Aorta (tissue), 5 donors: ENCODE data around the gene PYCR2. TPM values are rescaled to one million over a fixed set of nuclear protein-coding genes. Genes with fewer than 3 reads are reported as not detected.
A peak's percentile ranks its signal among the peaks of the same experiment; 100 is the strongest.

Experiments
- ATAC-seq: fragments of 200-7000 bp; cut with Tn5 transposase; one replicate; pipeline ENCODE4 v1.9.1; 2022; ENCODE audit warnings: moderate library complexity; ENCODE audit not compliant: low FRiP score
- DNase-seq, 2 donors: peaks; one replicate each; pipeline ENCODE4 v3.0.0-alpha.2; 2020
- H3K27ac ChIP-seq, 2 donors: one replicate each; pipeline ENCODE4 v1.5.1; 2013; ENCODE audit warnings: low read length in 2 of 2, mild to moderate bottlenecking in 2 of 2, moderate library complexity in 2 of 2, control low read depth in 1 of 2, inconsistent platforms in 1 of 2, low read depth in 1 of 2
- H3K27me3 ChIP-seq, 2 donors: one replicate each; pipeline ENCODE4 v1.6.1; 2013; ENCODE audit warnings: control low read depth in 1 of 2, low read length in 1 of 2, mild to moderate bottlenecking in 1 of 2, moderate library complexity in 1 of 2; ENCODE audit not compliant: insufficient read depth in 2 of 2, control insufficient read depth in 1 of 2
- H3K36me3 ChIP-seq, 2 donors: one replicate each; pipeline ENCODE4 v1.6.1; 2013; ENCODE audit warnings: control low read depth in 1 of 2, low read length in 1 of 2, mild to moderate bottlenecking in 1 of 2; ENCODE audit not compliant: insufficient read depth in 2 of 2, control insufficient read depth in 1 of 2
- H3K4me1 ChIP-seq, 2 donors: one replicate each; pipeline ENCODE4 v1.6.1; 2013; ENCODE audit warnings: low read length in 2 of 2, control low read depth in 1 of 2, mild to moderate bottlenecking in 1 of 2, moderate library complexity in 1 of 2; ENCODE audit not compliant: insufficient read depth in 2 of 2, control insufficient read depth in 1 of 2
- H3K4me3 ChIP-seq, 2 donors: one replicate each; pipeline ENCODE4 v1.5.1; 2013; ENCODE audit warnings: low read length in 2 of 2, control low read depth in 1 of 2, mild to moderate bottlenecking in 1 of 2
- H3K9me3 ChIP-seq: one replicate; pipeline ENCODE4 v1.6.1; 2013; ENCODE audit warnings: mild to moderate bottlenecking, low read length; ENCODE audit not compliant: control insufficient read depth
- WGBS, 2 donors: extraction: QIAGEN DNeasy Blood & Tissue Kit; methylation state at CpG; one replicate each; pipeline ENCODE4 v1.1.7; 2013; 5-methylcytosine and 5-hydroxymethylcytosine counted together
- intact Hi-C, 2 donors: fragments of 100-400 bp; cut with DNase I; formaldehyde crosslinking; loops; one replicate each; pipeline versions ENCODE4 v1.14.2 to v1.15.0; 2022
- polyA plus RNA-seq, 2 donors: library from polyadenylated mRNA; stranded (reverse); fragments of 200-250 nt; gene quantifications; one replicate each; pipeline ENCODE4 v1.2.3, GENCODE V29; 2013
- total RNA-seq, 2 donors: library from RNA; stranded (reverse); fragmentation: NEBNext Ultra II Directional; extraction: Animal tissue kit (Norgen Biotek cat#: 25700); gene quantifications; one replicate each; pipeline ENCODE4 v1.2.1, GENCODE V29; 2021
- donor health status: healthy with polysubstance abuse.
- donor health status: Bipolar disorder and iron deficiency.
- donor health status: DM: no; HTN: no; CAD: no.
- donor health status: DM: no; HTN: no; CAD: no.
- donor health status: DM: yes; HTN: yes; CAD: no.

The PYCR2 gene
- total and polyA plus RNA-seq, 4 donors, result 27.0 to 63.6 (median 45.8) TPM

- DNase-seq (peak in 1 of 2 donors; percentile 0), ATAC-seq (no peak)
- intact Hi-C loops, result no loop called here
- Histone ChIP-seq H3K4me3 (no peak overlapping the region), H3K9me3 (no peaks in the 10 kb centered on the region), H3K4me1 (no peaks in the 10 kb centered on the region), H3K27ac (no peak overlapping the region), H3K36me3 (no peaks in the 10 kb centered on the region), H3K27me3 (no peaks in the 10 kb centered on the region)
- 89 to 91% methylated on average over 4 of the region's 4 CpGs for WGBS, 2 donors
Measured at GRCh38 chr1:225918280-225918679, 5.8 kb downstream of the PYCR2 start.

DNA sequence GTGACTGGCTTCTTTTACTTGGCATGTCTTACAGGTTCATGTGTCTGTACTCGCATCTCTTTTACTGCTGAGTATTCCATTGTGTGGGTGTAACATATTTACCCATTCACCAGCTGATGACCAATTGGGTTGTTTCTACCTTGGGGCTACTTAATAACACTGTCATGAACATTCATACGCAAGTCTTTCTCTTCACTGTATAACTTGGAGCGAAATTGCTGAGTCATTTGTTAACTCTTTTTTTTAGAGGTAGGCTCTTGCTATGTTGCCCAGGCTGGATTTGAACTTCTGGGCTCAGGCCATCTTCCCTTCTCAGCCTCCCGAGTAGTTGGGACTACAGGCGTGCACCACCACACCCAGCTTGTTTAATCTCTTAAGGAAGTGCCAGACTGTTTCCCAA, 6.5 kb downstream of the PYCR2 start:
- Histone ChIP-seq H3K36me3 (no peaks in the 10 kb centered on the region), H3K27me3 (no peaks in the 10 kb centered on the region), H3K4me1 (no peaks in the 10 kb centered on the region), H3K4me3 (no peak overlapping the region), H3K9me3 (no peaks in the 10 kb centered on the region), H3K27ac (no peak overlapping the region)
- 90% methylated on average over 5 of the region's 5 CpGs for WGBS, 2 donors
- no peak for ATAC-seq
- intact Hi-C loops, result no loop called here
- peak; percentile 2 to 12 for DNase-seq

GRCh38 chr1:225917101-225917500, 6.9 kb downstream of the PYCR2 start:
- Histone ChIP-seq H3K4me3 (no peak overlapping the region), H3K9me3 (no peaks in the 10 kb centered on the region), H3K27me3 (no peaks in the 10 kb centered on the region), H3K36me3 (no peaks in the 10 kb centered on the region), H3K4me1 (no peaks in the 10 kb centered on the region), H3K27ac (no peak overlapping the region)
- intact Hi-C loops, result no loop called here
- DNase-seq (no peak), ATAC-seq (no peak)
- 90 to 93% methylated on average over 3 of the region's 3 CpGs for WGBS, 2 donors

- H3K4me1 ChIP-seq, result no peaks in the 10 kb centered on the region
- intact Hi-C loops, result no loop called here
- no peaks in the 10 kb centered on the region for H3K9me3 ChIP-seq
- H3K27me3 ChIP-seq, result no peaks in the 10 kb centered on the region
- WGBS, 2 donors, result 87% methylated on average over 7 of the region's 7 CpGs
- DNase-seq, result peak; percentile 26 to 70
- H3K36me3 ChIP-seq, result no peaks in the 10 kb centered on the region
- H3K4me3 ChIP-seq, result no peak overlapping the region
- no peak for ATAC-seq
- H3K27ac ChIP-seq, result no peak overlapping the region
Measured at GRCh38 chr1:225915538-225915991, 8.5 kb downstream of the PYCR2 start.

- H3K27ac ChIP-seq, result no peak overlapping the region
- no peaks in the 10 kb centered on the region for H3K27me3 ChIP-seq
- no peaks in the 10 kb centered on the region for H3K36me3 ChIP-seq
- ATAC-seq (no peak), DNase-seq (peak in 1 of 2 donors; percentile 15)
- intact Hi-C loops, result loop anchor here (5.0 kb wide), 3 partner anchors 62 to 138 kb away; partner anchors contain the start of gene SRP9 (in 1 of the 2)
- 88% methylated on average over 6 of the region's 6 CpGs for WGBS, 2 donors
- no peak overlapping the region for H3K4me3 ChIP-seq
- no peaks in the 10 kb centered on the region for H3K4me1 ChIP-seq
- no peaks in the 10 kb centered on the region for H3K9me3 ChIP-seq
Measured at GRCh38 chr1:225914947-225915346, 9.1 kb downstream of the PYCR2 start.

DNA sequence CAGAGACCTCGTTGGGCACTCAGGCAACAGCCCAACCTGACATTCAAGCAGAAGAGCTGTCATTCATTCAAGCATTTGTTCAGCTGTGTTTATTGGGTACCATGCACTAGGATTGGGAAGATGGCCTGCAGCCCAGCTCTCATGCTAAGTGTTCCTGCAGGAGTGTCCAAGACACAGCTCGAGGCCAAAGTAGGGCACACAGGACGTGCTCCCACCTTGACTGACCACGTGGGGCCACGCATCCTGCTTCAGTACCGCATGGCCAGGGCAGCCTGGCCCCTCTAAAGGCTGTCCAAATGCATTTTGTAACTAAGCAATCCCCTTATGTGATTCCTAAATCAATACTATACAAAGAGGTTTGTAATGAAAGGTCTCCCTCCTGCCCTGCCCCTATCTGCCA, 9.7 kb downstream of the PYCR2 start:
- Histone ChIP-seq H3K4me1 (no peaks in the 10 kb centered on the region), H3K27ac (no peak overlapping the region), H3K27me3 (no peaks in the 10 kb centered on the region), H3K36me3 (no peaks in the 10 kb centered on the region), H3K9me3 (no peaks in the 10 kb centered on the region), H3K4me3 (no peak overlapping the region)
- ATAC-seq (no peak), DNase-seq (peak; percentile 10 to 53)
- WGBS, 2 donors, result 82 to 88% methylated on average over 6 of the region's 6 CpGs
- intact Hi-C loops, result loop anchor here (5.0 kb wide), 3 partner anchors 63 to 137 kb away; partner anchors contain the start of gene SRP9 (in 1 of the 2)

DNA sequence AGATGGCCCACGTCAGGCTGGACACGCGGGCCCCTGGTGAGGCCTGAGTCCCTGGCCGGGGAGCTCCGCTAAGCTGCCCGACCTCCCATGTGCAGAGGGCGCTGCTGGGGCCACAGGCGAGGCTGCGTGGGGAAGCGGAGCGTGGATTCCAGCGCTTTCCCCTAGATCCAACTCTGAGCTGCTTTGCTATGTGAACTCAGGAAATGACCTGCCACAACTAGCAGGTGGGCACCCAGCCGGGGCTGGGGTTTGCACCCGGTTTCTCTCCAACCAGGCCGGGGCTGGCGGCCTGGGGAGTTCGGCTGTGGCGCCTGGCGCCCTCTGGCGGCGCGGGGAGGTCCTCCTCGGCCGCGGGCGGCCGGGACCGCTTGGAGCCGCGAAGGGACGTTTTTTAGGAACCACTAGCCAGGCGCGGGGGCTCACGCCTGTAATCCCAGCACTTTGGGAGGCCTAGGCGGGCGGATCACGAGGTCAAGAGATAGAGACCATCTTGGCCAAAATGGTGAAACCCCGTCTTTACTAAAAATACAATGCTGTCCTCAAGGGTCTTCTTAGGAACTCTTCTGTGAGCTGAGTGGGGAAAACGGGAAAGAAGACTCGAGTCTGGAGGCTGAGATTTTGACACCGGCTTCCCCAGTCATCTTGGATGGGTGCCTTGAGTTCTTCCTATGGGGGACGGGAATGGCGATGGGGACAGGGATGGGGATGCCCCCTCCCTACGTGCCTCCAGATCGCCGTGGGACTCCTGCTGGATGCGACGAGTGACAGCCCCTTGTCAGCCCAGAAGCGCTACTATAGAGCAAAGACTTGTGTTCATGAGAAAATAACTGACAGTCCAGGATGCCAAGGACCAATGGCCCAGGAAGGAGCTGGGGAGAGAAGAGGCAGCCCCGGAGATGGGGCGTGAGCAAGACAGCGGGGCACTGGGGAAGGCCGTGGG, 12.6 kb downstream of the PYCR2 start:
- DNase-seq, result peak; percentile 72 to 92

GRCh38 chr1:225909477-225909876, 14.6 kb downstream of the PYCR2 start:
- Histone ChIP-seq H3K36me3 (no peaks in the 10 kb centered on the region), H3K4me1 (no peaks in the 10 kb centered on the region), H3K27me3 (no peaks in the 10 kb centered on the region), H3K9me3 (no peaks in the 10 kb centered on the region), H3K27ac (no peak overlapping the region), H3K4me3 (no peak overlapping the region)
- intact Hi-C loops, result no loop called here
- ATAC-seq (no peak), DNase-seq (peak; percentile 2 to 12)
- WGBS, 2 donors, result 92 to 99% methylated on average over 1 of the region's 1 CpG

More for the DNA sequence above, 12.6 kb downstream of the PYCR2 start:
- Histone ChIP-seq H3K9me3 (no peaks in the 10 kb centered on the region), H3K36me3 (no peaks in the 10 kb centered on the region), H3K27ac (no peak overlapping the region), H3K27me3 (no peaks in the 10 kb centered on the region), H3K4me1 (no peaks in the 10 kb centered on the region), H3K4me3 (no peak overlapping the region)
- 33 to 34% methylated on average over 53 of the region's 53 CpGs for WGBS, 2 donors
- ATAC-seq, result peak; percentile 90
- intact Hi-C loops, result loop anchor here (2.0 to 5.0 kb wide), 4 partner anchors 66 to 437 kb away; partner anchors contain the start of gene SRP9 (in 1 of the 2)

GRCh38 chr1:225908773-225909172, 15.3 kb downstream of the PYCR2 start:
- H3K27ac ChIP-seq, result no peak overlapping the region
- H3K36me3 ChIP-seq, result no peaks in the 10 kb centered on the region
- no peaks in the 10 kb centered on the region for H3K4me1 ChIP-seq
- H3K9me3 ChIP-seq, result no peaks in the 10 kb centered on the region
- H3K27me3 ChIP-seq, result no peaks in the 10 kb centered on the region
- no peak for DNase-seq
- H3K4me3 ChIP-seq, result no peak overlapping the region
- intact Hi-C loops, result no loop called here
- no peak for ATAC-seq
- 81 to 86% methylated on average over 2 of the region's 2 CpGs for WGBS, 2 donors
